GM12872 (cell line): ENCODE data around the gene ADCY3.

ENCODE experiments used
- CTCF ChIP-seq: IDR thresholded peaks from 3 replicates; pipeline ENCODE4 v1.5.1; 2011; ENCODE audit warnings: low read depth, mild to moderate bottlenecking, low read length, moderate library complexity; ENCODE audit not compliant: insufficient read depth

ADCY3 gene

GRCh38 chr2:24920809-24921441 lies 888 bp upstream of the ADCY3 start:
- peak; percentile 51; the same call in 2 of the 3 replicates for TF ChIP-seq CTCF

DNA sequence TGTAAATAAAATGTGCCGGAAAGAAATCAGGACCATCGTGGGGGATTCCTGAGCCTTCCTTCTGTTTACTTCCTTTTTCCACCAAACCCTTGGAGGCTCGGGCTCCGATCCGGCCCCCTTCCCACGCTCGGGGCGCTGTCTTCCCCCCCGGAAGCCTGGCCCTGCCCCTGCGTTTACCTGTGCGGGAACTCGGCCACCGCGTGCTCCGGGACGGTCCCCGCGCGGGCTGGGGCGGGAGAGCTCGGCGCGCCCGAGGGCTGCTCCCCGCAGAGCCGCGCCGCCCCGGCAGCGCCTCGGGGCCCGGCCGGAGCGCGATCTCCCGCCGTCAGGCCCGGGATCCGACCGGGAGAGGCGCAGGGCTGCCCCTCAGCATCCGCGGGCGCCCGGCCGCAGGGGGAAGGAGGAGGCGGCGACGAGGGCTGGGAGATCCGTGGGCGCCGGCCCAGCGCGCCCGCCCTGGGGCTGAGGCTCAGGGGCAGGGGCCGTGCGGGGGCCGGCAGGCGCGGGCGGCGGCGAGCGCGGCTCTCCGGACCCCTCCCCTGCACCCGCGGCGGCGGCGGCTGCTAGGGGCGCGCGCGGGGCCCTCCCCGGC lies 435 bp downstream of the ADCY3 start:
- no peak for TF ChIP-seq CTCF

DNA sequence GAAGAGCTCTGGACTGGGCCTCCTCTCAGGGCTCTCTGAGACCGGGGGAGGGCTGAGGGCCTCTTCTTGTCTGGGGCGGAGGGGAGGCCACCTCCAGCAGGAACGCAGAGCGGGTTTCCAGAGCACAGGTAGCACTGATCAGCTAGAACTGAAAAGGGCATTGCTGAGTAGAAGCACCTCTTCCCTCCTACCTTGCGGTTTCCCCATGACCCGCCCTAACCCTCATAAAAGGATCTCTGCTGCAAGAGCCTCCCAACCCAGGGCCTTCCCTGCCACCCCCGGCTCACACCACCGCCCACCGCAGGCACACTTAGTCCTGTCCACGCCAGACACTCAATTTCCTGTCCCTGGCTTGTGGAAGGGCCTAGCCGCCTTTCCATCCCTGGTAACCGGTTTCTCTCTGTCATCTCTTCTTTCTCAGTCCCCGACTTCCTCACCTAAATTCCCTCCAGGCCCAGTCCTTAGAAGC lies 966 bp downstream of the ADCY3 start:
- no peak for TF ChIP-seq CTCF

DNA sequence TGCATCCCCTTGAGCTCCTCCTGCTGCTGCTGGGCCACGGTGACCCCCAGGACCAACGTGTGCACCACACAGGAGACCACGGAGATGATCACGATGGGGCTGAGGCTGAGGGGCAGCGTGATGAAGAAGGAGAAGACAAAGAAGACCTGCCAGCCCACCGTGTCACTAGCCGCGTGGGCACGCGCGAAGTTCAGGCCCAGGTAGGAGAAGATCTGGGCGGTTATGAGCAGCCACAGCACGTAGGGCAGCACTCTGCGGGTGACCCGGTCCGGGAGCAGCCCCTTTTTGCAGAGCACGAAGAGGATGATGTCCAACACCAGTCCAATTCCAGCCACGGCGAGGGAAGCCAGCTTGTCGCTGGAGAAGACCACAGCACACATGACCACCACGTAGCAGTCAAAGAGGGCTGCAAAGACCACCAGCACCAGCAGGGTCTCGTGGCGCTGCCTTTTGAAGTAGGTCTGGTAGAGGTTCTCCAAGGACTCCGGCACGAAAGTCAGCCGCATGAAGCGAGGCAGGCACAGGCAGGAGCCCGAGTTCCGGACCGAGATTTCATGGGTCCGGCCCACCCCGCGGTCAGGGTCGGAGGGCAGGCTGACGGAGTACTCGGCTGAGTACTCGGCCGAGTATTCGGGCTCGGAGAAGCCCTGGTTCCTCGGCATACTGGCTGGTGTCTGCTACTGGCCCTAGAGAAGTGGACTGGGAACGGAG lies 1.6 kb downstream of the ADCY3 start:
- no peak for TF ChIP-seq CTCF

- no peak for TF ChIP-seq CTCF
Measured at GRCh38 chr2:24917731-24918325, 2.2 kb downstream of the ADCY3 start.

DNA sequence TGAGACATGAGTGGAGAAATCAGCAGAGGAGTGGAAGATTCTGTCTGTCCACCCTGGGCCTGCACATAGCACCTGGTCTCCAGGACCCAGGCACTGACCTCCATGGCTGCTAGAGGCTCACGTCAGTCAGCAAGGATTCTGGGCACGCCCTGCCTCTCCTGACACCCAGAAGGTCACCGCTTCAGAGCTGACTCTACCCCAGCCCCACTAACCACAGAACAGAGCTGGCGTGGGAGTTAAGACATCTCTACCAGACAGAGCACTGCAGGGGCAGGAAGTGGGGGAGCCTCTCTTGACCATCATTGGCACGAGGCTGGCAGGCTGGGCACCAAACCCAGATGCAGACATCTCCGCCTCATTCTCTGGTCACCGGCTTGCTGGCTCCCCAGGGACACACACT lies 3.0 kb downstream of the ADCY3 start:
- no peak for TF ChIP-seq CTCF

DNA sequence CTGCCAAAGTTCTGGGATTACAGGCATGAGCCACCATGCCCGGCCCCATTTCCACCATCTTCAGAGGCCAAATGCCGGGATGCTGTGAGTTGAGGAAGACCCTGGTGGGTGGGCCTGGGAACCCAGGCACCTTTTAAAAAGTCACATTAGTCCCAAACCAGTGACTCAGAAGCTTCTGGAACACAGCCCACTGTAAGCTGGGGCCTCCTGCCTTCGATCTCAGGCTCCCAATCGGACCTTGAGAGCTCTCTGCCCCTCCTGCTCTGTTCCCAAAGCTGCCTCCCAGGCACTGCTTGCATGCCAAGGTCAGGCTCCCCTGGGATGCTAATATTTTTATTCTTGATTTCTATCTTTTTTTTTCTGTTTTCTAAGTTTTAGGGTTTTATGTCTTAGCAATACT lies 4.2 kb downstream of the ADCY3 start:
- no peak for TF ChIP-seq CTCF
